SK-N-SH (cell line): ENCODE results near the gene ZNF580. TPM values are rescaled to one million over a fixed set of nuclear protein-coding genes. Genes with fewer than 3 reads are reported as not detected.
A peak's percentile ranks its signal among the peaks of the same experiment; 100 is the strongest.

ENCODE experiments used
- CTCF ChIA-PET: fragments of 300-600, 350-600 bp; formaldehyde crosslinking; extraction: SDS; loops from one replicate; lab custom pipeline; 2021; lab: Yijun Ruan, JAX
- POLR2A ChIA-PET: fragments of 350-600 bp; sonication (Branson Sonifier 250); formaldehyde crosslinking; extraction: SDS; loops from one replicate; lab custom pipeline; 2020; ENCODE audit warnings: antibody characterized with exemption, inconsistent platforms; lab: Yijun Ruan, JAX
- DNase-seq: peaks from one replicate; pipeline ENCODE4 v3.0.0; 2012
- H2AFZ ChIP-seq: fragments of 200-600 bp; sonication (generic); 2 replicates; pipeline ENCODE4 v1.8.1; 2016; ENCODE audit warnings: antibody characterized with exemption, mild to moderate bottlenecking, low read depth
- H3F3A ChIP-seq: fragments of 200-600 bp; sonication (generic); replicated peaks from 2 replicates; pipeline ENCODE3; 2016; ENCODE audit warnings: antibody characterized with exemption, mild to moderate bottlenecking; ENCODE audit not compliant: insufficient read depth
- H3K27ac ChIP-seq, 2 experiments: fragments of 200-500 bp in 1 of 2; fragments of 200-600 bp in 1 of 2; sonication (Bioruptor generic) in 1 of 2; sonication (generic), shearing (Covaris generic) in 1 of 2; 2 replicates each; pipeline versions ENCODE4 v1.5.1 to v1.6.1; 2014 to 2016; ENCODE audit warnings: low read depth in 2 of 2, inconsistent platforms in 1 of 2, low read length in 1 of 2, mild to moderate bottlenecking in 1 of 2, mixed read lengths in 1 of 2
- H3K27me3 ChIP-seq: fragments of 200-600 bp; sonication (generic), shearing (Covaris generic); 2 replicates; pipeline ENCODE4 v1.6.1; 2016; ENCODE audit warnings: mixed run types; ENCODE audit not compliant: insufficient read depth
- H3K36me3 ChIP-seq, 2 experiments: fragments of 200-500 bp in 1 of 2; fragments of 200-600 bp in 1 of 2; sonication (Bioruptor generic) in 1 of 2; sonication (generic) in 1 of 2; replicated peaks in 1 of 2; 2 replicates each; pipeline versions ENCODE3 to v1.5.1; 2014 to 2016; ENCODE audit warnings: low read length in 1 of 2, mild to moderate bottlenecking in 1 of 2; ENCODE audit not compliant: insufficient read depth in 2 of 2, control insufficient read depth in 1 of 2
- H3K4me1 ChIP-seq, 2 experiments: fragments of 200-500 bp in 1 of 2; fragments of 200-600 bp in 1 of 2; sonication (Bioruptor generic) in 1 of 2; sonication (generic), shearing (Covaris generic) in 1 of 2; 2 replicates each; pipeline versions ENCODE4 v1.5.1 to v1.6.1; 2014 to 2016; ENCODE audit warnings: low read depth in 1 of 2, low read length in 1 of 2, mixed run types in 1 of 2; ENCODE audit not compliant: insufficient read depth in 2 of 2, control insufficient read depth in 1 of 2
- H3K4me2 ChIP-seq: fragments of 200-600 bp; sonication (generic), shearing (Covaris generic); 2 replicates; pipeline ENCODE4 v1.6.1; 2017; ENCODE audit warnings: mixed run types
- H3K4me3 ChIP-seq, 2 experiments: fragments of 200-500 bp in 1 of 2; fragments of 200-600 bp in 1 of 2; sonication (Bioruptor generic) in 1 of 2; sonication (generic), shearing (Covaris generic) in 1 of 2; 2 replicates each; pipeline versions ENCODE4 v1.5.1 to v1.8.1; 2014 to 2016; ENCODE audit warnings: low read depth in 2 of 2, inconsistent platforms in 1 of 2, low read length in 1 of 2, mild to moderate bottlenecking in 1 of 2, mixed read lengths in 1 of 2, moderate library complexity in 1 of 2
- H3K79me2 ChIP-seq: fragments of 200-600 bp; sonication (generic); 2 replicates; pipeline ENCODE4 v1.8.1; 2017; ENCODE audit warnings: mild to moderate bottlenecking; ENCODE audit not compliant: insufficient read depth
- H3K9ac ChIP-seq: fragments of 200-600 bp; sonication (generic); 2 replicates; pipeline ENCODE4 v1.6.1; 2017; ENCODE audit warnings: mixed run types
- H3K9me2 ChIP-seq: fragments of 200-600 bp; sonication (generic); 2 replicates; pipeline ENCODE4 v1.6.1; 2017; ENCODE audit warnings: mixed run types
- H3K9me3 ChIP-seq: fragments of 200-600 bp; sonication (generic); 2 replicates; pipeline ENCODE4 v1.6.1; 2017; ENCODE audit warnings: mixed run types, mild to moderate bottlenecking, moderate library complexity
- H4K20me1 ChIP-seq: fragments of 200-600 bp; sonication (generic); 2 replicates; pipeline ENCODE4 v1.6.1; 2017; ENCODE audit warnings: mild to moderate bottlenecking, mixed run types; ENCODE audit not compliant: insufficient read depth
- GABPA ChIP-seq: IDR thresholded peaks from 2 replicates; pipeline ENCODE4 v1.4.0; 2012; ENCODE audit warnings: low read depth, mild to moderate bottlenecking
- WGBS: methylation state at CpG from one replicate; pipeline ENCODE4 v1.1.6; 2017; ENCODE audit warnings: low lambda C conversion rate; 5-methylcytosine and 5-hydroxymethylcytosine counted together
- polyA plus RNA-seq, 3 experiments: library from polyadenylated mRNA; depleted of rRNA; stranded (reverse); fragments of >200 nt; gene quantifications; 2 replicates each; pipeline ENCODE4 v1.2.3, GENCODE V29; 2012
- TF ChIP-seq, protein P1 (sequence below): IDR thresholded peaks from 2 replicates; pipeline ENCODE4; 2012

Gene ZNF580
- polyA plus RNA-seq, 1 of the 3 experiments (the other 2 are of a cell fraction) = 21.9 TPM

DNA sequence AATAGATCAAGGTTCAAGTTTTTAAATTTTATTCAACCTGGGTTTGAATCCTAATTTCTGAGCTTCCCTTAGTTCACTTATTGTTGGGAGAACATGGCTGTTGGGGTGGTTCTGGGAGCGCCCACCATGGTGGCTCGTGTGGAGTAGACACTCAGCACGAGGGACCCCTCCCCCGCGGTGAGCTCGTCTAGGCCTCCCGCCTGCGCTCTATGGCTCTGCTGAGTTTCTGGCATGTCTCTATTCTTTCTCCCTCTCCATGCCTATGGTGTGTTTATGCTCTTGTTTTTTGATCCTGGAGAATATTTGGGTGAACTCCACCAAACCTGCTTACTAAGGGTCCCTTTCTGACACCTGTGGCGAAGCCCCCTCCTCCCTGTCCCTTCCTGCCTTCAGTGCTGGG lies 32.7 kb downstream of the ZNF580 start:
- H3F3A ChIP-seq = peaks cover 38% of the 10 kb centered on the region
- no peak overlapping the region for H2AFZ ChIP-seq
- POLR2A ChIA-PET = no interaction called here
- H3K4me2 ChIP-seq = no peak overlapping the region
- CTCF ChIA-PET = interaction anchor here (0.8 to 2.1 kb wide), 3 partner anchors 10 to 20 kb away, joined by 5 to 9 read pairs (median 8); no protein-coding TSS in a partner anchor
- H3K36me3 ChIP-seq = peaks cover 16 to 45% of the 10 kb centered on the region in 2 experiments
- H4K20me1 ChIP-seq = peaks cover 79% of the 10 kb centered on the region
- WGBS = 86% methylated on average over 9 of the region's 9 CpGs
- H3K27me3 ChIP-seq = no peaks in the 10 kb centered on the region
- no peaks in the 10 kb centered on the region for H3K9me3 ChIP-seq
- no peak overlapping the region for H3K9ac ChIP-seq
- TF ChIP-seq GABPA = no peak
- no peak overlapping the region for H3K4me3 ChIP-seq
- peaks cover 7 to 28% of the 10 kb centered on the region in 2 experiments; a peak in 3 of 4 replicates for H3K4me1 ChIP-seq
- peak overlapping the region in 1 of 2 experiments; percentile 33; a peak in 1 of 4 replicates for H3K27ac ChIP-seq
- peaks cover 86% of the 10 kb centered on the region for H3K79me2 ChIP-seq
- H3K9me2 ChIP-seq = no peaks in the 10 kb centered on the region
- no peak for DNase-seq

DNA sequence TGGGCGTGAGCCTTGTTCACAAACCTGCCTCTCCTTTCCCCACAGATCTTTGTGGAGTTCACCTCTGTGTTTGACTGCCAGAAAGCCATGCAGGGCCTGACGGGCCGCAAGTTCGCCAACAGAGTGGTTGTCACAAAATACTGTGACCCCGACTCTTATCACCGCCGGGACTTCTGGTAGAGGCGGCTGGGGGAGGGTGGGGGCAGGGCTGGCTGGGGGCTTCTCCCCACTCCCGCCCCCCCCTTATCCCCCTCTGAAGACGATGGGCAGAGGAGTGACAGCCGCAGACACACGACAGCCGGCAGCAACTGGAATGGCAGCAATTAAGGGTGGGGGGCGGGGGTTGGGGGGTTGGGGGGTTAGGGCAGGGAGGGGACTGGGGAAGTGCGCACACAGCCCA lies 33.1 kb downstream of the ZNF580 start:
- CTCF ChIA-PET = interaction anchor here (1.8 to 2.1 kb wide), 2 partner anchors 11 to 17 kb away, joined by 8 to 9 read pairs; no protein-coding TSS in a partner anchor
- Histone ChIP-seq H2AFZ (no peak overlapping the region), H3F3A (peaks cover 38% of the 10 kb centered on the region), H3K27ac (peak overlapping the region; percentile 7 to 33; a peak in 3 of 4 replicates), H3K9me2 (no peaks in the 10 kb centered on the region), H3K27me3 (no peaks in the 10 kb centered on the region), H3K4me3 (peak overlapping the region in 1 of 2 experiments; percentile 96; a peak in 2 of 4 replicates), H3K79me2 (peaks cover 87% of the 10 kb centered on the region), H3K4me1 (peaks cover 7 to 28% of the 10 kb centered on the region in 2 experiments; a peak in 3 of 4 replicates), H3K9me3 (no peaks in the 10 kb centered on the region), H3K4me2 (0 out of 2 replicates have a peak overlapping the region, but pooled peaks have one; percentile 97), H3K9ac (no peak overlapping the region), H4K20me1 (peaks cover 78% of the 10 kb centered on the region), H3K36me3 (peaks cover 19 to 46% of the 10 kb centered on the region in 2 experiments)
- POLR2A ChIA-PET = no interaction called here
- TF ChIP-seq, protein P1, sequence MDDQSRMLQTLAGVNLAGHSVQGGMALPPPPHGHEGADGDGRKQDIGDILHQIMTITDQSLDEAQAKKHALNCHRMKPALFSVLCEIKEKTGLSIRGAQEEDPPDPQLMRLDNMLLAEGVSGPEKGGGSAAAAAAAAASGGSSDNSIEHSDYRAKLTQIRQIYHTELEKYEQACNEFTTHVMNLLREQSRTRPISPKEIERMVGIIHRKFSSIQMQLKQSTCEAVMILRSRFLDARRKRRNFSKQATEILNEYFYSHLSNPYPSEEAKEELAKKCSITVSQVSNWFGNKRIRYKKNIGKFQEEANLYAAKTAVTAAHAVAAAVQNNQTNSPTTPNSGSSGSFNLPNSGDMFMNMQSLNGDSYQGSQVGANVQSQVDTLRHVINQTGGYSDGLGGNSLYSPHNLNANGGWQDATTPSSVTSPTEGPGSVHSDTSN = no peak
- 76% methylated on average over 9 of the region's 15 CpGs for WGBS
- no peak for DNase-seq

DNA sequence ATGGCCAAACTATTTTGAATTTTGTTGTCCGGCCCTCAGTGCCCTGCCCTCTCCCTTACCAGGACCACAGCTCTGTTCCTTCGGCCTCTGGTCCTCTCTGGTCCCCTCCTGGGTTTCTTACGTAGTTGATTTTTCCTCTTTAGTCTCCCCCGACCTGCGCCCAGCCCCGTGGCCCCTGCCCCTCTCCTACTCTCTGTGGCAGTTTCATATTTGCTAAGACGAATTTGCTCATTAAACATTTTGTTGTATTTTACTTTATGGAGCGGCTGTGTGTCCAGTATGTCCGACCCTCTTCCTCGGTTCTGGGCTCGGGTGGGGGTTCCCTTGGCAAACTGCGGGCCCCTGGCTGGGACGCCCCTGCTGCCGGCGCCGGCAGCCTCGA lies 33.6 kb downstream of the ZNF580 start:
- no peak for DNase-seq
- no peaks in the 10 kb centered on the region for H3K27me3 ChIP-seq
- peaks cover 7 to 28% of the 10 kb centered on the region in 2 experiments; a peak in 3 of 4 replicates for H3K4me1 ChIP-seq
- peak overlapping the region; percentile 97 for H3K4me2 ChIP-seq
- H3K9me2 ChIP-seq = no peaks in the 10 kb centered on the region
- peaks cover 21 to 46% of the 10 kb centered on the region in 2 experiments for H3K36me3 ChIP-seq
- 14% methylated on average over 17 of the region's 17 CpGs for WGBS
- H3K27ac ChIP-seq = peak overlapping the region; percentile 7 to 74
- no peaks in the 10 kb centered on the region for H3K9me3 ChIP-seq
- peaks cover 78% of the 10 kb centered on the region for H4K20me1 ChIP-seq
- H3K79me2 ChIP-seq = peaks cover 87% of the 10 kb centered on the region
- peaks cover 38% of the 10 kb centered on the region for H3F3A ChIP-seq
- H3K9ac ChIP-seq = peak overlapping the region; percentile 87; the same call in 1 of the 2 replicates
- CTCF ChIA-PET = interaction anchor here (0.8 to 2.1 kb wide), 3 partner anchors 11 to 42 kb away, joined by 3 to 9 read pairs (median 8); no protein-coding TSS in a partner anchor
- H2AFZ ChIP-seq = no peak overlapping the region
- POLR2A ChIA-PET = no interaction called here
- no peak for TF ChIP-seq GABPA
- H3K4me3 ChIP-seq = peak overlapping the region; percentile 74 to 96
